ENCODE results near the gene CDK4.
"Not testable (repeated sequence)": the region's sequence is repeated elsewhere in the genome, so short reads cannot be mapped to it uniquely, and the experiment has no call there.

The CDK4 gene

DNA sequence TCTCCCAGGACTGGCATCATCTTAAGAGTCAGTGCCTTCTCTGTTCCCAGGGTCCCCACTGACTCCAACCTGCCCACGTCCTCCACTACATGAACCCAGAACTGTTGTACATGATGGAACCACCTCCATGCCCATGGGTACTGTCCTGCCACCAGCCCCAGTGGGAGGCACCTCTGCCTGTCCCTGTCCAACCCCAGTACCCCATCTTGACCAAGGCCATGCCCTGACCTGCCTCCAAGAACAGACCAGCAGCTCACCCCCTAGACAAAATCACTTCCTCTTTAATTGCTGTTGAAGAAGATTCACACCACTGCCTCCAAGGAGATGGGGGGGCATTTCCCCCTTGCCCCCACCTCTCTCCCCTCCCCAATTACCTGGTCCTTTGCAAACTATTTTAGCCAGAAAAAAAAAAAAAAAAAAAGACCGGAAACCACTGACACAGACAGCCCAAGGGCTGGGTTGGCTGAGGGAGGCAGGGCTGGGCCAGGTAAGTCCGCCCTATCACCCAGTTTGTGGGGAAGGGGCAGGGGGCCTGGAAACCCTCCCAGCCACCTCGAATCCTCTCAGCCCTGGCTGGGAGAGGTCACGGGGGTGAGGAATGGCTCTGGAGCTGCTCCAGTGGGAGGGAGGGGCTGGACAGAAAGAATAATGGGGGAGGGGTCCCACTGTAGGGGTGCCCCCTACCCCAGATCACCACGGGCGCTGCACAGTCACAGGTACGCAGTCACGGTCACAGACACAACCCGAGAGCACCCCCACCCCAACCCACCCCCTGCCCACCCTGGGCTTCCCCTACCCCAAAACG lies 27.0 kb downstream of the CDK4 start:
- no peak for DNase-seq (ENCODE audit: low read depth)

GRCh38 chr12:57724003-57724935 lies 27.8 kb downstream of the CDK4 start:
- DNase-seq (ENCODE audit: low read depth), result no peak

DNA sequence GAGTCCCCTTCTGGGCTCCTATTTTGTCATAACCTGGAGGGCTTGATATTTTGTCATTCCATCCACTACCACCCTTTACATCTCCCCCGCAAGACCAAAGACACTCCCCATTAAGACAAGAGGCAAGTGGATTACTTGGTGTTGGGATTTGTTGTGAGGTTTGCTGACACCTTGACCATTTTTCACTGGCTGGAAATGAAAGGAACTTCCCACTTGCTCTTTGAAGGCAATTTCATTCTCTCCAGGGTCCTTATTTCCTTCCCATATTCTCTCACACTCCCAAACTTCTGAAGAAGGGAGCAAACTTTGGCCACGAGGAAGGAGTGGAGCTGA lies 28.5 kb downstream of the CDK4 start:
- DNase-seq (ENCODE audit: low read depth), result no peak

- no peak for DNase-seq (ENCODE audit: low read depth)
These were observed 29.1 kb downstream of the CDK4 start for GRCh38 chr12:57722716-57723629.

- DNase-seq (ENCODE audit: low read depth), result not testable (repeated sequence)
These were observed 30.1 kb downstream of the CDK4 start for GRCh38 chr12:57721846-57722608.

- DNase-seq (ENCODE audit: low read depth), result no peak
These were observed 31.2 kb downstream of the CDK4 start for GRCh38 chr12:57720606-57721595.

DNA sequence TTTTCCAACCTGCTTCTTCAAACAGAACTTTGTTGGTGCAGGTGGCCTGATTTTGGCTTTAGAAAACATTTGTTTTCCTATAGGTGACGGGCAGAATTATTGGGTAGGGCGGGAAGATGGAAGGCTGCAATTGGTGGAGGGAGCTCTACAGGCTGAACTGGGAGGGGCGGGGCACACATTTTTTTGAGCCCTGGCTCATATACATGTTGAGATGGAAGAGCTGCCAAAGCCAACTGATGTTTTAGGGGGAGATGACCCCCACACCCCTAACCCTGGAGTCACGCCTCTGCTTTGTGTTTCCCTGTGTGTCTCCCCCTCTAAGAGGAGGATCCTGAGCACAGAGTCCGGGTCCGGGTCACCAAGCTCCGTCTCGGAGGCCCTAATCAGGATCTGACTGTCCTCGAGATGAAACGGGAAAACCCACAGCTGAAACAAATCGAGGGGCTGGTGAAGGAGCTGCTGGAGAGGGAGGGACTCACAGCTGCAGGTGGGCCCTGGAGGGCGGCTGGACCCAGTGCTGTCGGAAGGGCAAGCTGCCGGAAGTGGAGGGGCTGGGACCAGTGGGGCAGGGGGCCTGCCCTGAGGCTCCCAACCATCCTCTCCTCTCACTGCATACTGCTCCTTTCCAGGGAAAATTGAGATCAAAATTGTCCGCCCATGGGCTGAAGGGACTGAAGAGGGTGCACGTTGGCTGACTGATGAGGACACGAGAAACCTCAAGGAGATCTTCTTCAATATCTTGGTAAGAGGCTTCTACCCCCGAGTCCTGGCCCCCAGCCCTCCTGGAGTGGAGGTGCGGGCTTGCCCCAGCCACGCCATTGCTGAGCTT lies 32.1 kb downstream of the CDK4 start:
- no peak for DNase-seq (ENCODE audit: low read depth)

GRCh38 chr12:57718641-57719528 lies 33.2 kb downstream of the CDK4 start:
- no peak for DNase-seq (ENCODE audit: low read depth)

DNA sequence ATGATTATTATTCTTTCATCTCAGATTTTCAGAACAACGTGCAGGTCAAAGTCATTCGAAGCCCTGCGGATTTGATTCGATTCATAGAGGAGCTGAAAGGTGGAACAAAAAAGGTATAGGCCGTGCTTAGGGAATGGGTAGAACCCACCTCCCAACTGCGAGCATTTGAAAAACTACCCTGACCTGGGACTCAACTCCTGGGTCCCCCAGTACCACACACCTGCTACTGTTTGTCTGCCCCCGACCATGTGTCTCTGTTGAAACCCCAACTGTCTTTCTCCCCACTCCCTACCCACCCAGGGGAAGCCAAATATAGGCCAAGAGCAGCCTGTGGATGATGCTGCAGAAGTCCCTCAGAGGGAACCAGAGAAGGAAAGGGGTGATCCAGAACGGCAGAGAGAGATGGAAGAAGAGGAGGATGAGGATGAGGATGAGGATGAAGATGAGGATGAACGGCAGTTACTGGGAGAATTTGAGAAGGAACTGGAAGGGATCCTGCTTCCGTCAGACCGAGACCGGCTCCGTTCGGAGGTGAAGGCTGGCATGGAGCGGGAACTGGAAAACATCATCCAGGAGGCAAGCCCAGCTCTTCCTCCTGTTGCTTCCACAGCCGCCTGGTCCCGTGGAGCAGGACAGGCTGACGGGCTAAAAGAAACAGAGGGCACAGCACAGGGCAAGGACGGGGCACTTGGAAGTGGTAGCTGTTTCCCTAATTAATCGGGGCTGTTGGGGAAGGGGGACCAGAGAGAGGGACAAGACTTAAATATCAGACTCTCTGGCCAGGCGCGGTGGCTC lies 34.1 kb downstream of the CDK4 start:
- no peak for DNase-seq (ENCODE audit: low read depth)

DNA sequence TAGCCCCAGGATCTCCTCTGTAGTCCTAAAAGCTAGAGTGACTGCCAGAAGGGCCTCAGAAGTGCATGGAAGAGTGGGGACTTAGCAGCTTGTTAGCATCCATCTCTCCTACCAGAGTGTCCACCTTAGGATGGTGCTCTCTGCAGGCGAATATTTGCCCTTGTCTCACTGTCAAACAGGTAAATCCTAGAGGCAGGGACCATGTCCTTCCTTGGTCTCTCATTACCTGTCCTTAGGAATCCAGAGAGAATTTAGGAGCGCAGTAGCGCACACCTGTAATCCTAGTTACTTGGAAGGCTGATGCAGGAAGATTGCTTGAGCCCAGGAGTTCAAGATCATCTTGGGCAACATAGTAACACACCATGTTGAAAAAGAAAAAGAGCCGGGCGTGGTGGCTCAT lies 35.0 kb downstream of the CDK4 start:
- DNase-seq (ENCODE audit: low read depth), result no peak

- no peak for DNase-seq (ENCODE audit: low read depth)
These were observed 35.8 kb downstream of the CDK4 start for GRCh38 chr12:57716305-57716704.

GRCh38 chr12:57715786-57716185 lies 36.3 kb downstream of the CDK4 start:
- no peak for DNase-seq (ENCODE audit: low read depth)

GRCh38 chr12:57715036-57715748 lies 36.9 kb downstream of the CDK4 start:
- DNase-seq (ENCODE audit: low read depth), result not testable (repeated sequence)

- no peak for DNase-seq (ENCODE audit: low read depth)
These were observed 38.9 kb downstream of the CDK4 start for GRCh38 chr12:57713209-57713608.

GRCh38 chr12:57712701-57713100 lies 39.4 kb downstream of the CDK4 start:
- DNase-seq (ENCODE audit: low read depth), result no peak

DNA sequence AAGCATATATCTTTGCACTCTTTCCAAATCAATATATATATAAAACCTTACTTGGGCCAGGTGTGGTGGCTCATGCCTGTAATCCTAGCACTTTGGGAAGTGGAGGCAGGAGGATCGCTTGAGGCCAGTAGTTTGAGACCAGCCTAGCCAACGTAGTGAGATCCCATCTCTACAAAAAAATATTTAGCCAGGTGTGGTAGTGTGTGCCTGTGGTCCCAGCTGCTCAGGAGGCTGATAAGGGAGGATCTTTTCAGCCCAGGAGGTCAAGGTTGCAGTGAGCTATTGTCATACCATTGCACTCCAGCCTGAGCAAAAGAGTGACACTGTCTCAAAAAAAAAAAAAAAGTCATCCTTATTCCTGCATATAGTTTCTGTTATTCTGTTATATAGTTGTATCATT lies 43.8 kb downstream of the CDK4 start:
- no peak for DNase-seq (ENCODE audit: low read depth)

DNA sequence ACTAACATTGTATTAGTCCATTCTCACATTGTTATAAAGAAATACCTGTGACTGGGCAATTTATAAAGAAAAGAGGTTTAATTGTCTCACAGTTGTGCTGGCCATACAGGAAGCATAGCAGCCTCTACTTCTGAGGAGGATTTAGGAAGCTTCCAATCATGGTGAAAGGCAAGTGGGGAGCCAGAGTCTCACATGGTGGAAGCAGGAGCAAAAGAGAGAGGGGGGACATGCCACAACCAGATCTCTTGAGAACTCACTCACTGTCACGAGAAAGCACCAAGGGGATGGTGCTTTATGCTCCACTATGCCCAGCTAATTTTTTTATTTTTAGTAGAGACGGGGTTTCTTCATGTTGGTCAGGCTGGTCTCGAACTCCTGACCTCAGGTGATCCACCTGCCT lies 44.9 kb downstream of the CDK4 start:
- no peak for DNase-seq (ENCODE audit: low read depth)
